ENCODE measurements around the gene NKD1. TPM values are rescaled to one million over a fixed set of nuclear protein-coding genes. Genes with fewer than 3 reads are reported as not detected.

Gene NKD1
- total RNA-seq, 2 experiments from 2014 or later: 0.04 to 0.06 TPM

GRCh38 chr16:50662306-50662940 is 114.2 kb downstream of the NKD1 start:
- intact Hi-C loops (cut with micrococcal nuclease; ENCODE audit: unreplicated experiment): no loop called here
- DNase-seq (ENCODE audit: low spot score): no peak
- H3K36me3 ChIP-seq (ENCODE audit: insufficient read depth, low read length): no peaks in the 10 kb centered on the region
- no peaks in the 10 kb centered on the region for H3K9me3 ChIP-seq (ENCODE audit: low read length)
- TF ChIP-seq CTCF (conservative IDR thresholded peaks at IDR 0.05; ENCODE audit: low read length) (no peak), EZH2phosphoT487 (IDR thresholded peaks at IDR 0.05; ENCODE audit: borderline replicate concordance, low read depth, low read length) (no peak)
- no peak overlapping the region for H2AFZ ChIP-seq (ENCODE audit: low read length)
- H4K20me1 ChIP-seq (ENCODE audit: insufficient read depth, low read length): no peaks in the 10 kb centered on the region
- no peak overlapping the region for H3K4me2 ChIP-seq (ENCODE audit: low read length)
- POLR2A ChIA-PET: interaction anchor here (1.2 kb wide), 1 partner anchor 16 kb away, joined by 4 read pairs; no protein-coding TSS in a partner anchor
- no TSS peak for BruUV-seq (replicated peaks)
- H3K9me2 ChIP-seq (ENCODE audit: insufficient read depth, low read length): no peaks in the 10 kb centered on the region
- no peak overlapping the region for H3K4me3 ChIP-seq (ENCODE audit: low read depth, low read length, poor library complexity, severe bottlenecking)
- no peaks in the 10 kb centered on the region for H3K79me2 ChIP-seq (ENCODE audit: insufficient read depth, low read depth, low read length)
- CTCF ChIA-PET (ENCODE audit: unreplicated experiment): interaction anchor here (0.6 kb wide), 1 partner anchor 84 kb away, joined by 3 read pairs; no protein-coding TSS in a partner anchor
- H3K27ac ChIP-seq (ENCODE audit: low read depth, low read length, poor library complexity, severe bottlenecking): no peak overlapping the region
- H3K4me1 ChIP-seq (ENCODE audit: insufficient read depth, low read length, poor library complexity, severe bottlenecking): no peaks in the 10 kb centered on the region

GRCh38 chr16:50664270-50664669 is 116.1 kb downstream of the NKD1 start:
- no peaks in the 10 kb centered on the region for H4K20me1 ChIP-seq (ENCODE audit: insufficient read depth, low read length)
- ChIA-PET CTCF (ENCODE audit: unreplicated experiment) (interaction anchor here (0.7 kb wide), 1 partner anchor 11 kb away, joined by 3 read pairs; no protein-coding TSS in a partner anchor), POLR2A (no interaction called here)
- no peaks in the 10 kb centered on the region for H3K9me3 ChIP-seq (ENCODE audit: low read length)
- BruUV-seq (replicated peaks): no TSS peak
- H3K79me2 ChIP-seq (ENCODE audit: insufficient read depth, low read depth, low read length): no peaks in the 10 kb centered on the region
- no peaks in the 10 kb centered on the region for H3K4me1 ChIP-seq (ENCODE audit: insufficient read depth, low read length, poor library complexity, severe bottlenecking)
- H3K9me2 ChIP-seq (ENCODE audit: insufficient read depth, low read length): no peaks in the 10 kb centered on the region
- no peaks in the 10 kb centered on the region for H3K36me3 ChIP-seq (ENCODE audit: insufficient read depth, low read length)
- DNase-seq (ENCODE audit: low spot score): no peak
- no peak overlapping the region for H2AFZ ChIP-seq (ENCODE audit: low read length)
- H3K4me2 ChIP-seq (ENCODE audit: low read length): no peak overlapping the region
- H3K4me3 ChIP-seq (ENCODE audit: low read depth, low read length, poor library complexity, severe bottlenecking): no peak overlapping the region
- TF ChIP-seq EZH2phosphoT487 (IDR thresholded peaks at IDR 0.05; ENCODE audit: borderline replicate concordance, low read depth, low read length): no peak
- no peak for TF ChIP-seq CTCF (conservative IDR thresholded peaks at IDR 0.05; ENCODE audit: low read length)
- no peak overlapping the region for H3K27ac ChIP-seq (ENCODE audit: low read depth, low read length, poor library complexity, severe bottlenecking)
- intact Hi-C loops (cut with micrococcal nuclease; ENCODE audit: unreplicated experiment): no loop called here

- Histone ChIP-seq H3K4me3 (ENCODE audit: low read depth, low read length, poor library complexity, severe bottlenecking) (no peak overlapping the region), H3K4me2 (ENCODE audit: low read length) (peak overlapping the region; percentile 50; the same call in 1 of the 2 replicates), H3K36me3 (ENCODE audit: insufficient read depth, low read length) (no peaks in the 10 kb centered on the region), H3K9me3 (ENCODE audit: low read length) (no peaks in the 10 kb centered on the region), H3K9me2 (ENCODE audit: insufficient read depth, low read length) (no peaks in the 10 kb centered on the region), H2AFZ (ENCODE audit: low read length) (no peak overlapping the region), H3K4me1 (ENCODE audit: insufficient read depth, low read length, poor library complexity, severe bottlenecking) (no peaks in the 10 kb centered on the region), H3K27ac (ENCODE audit: low read depth, low read length, poor library complexity, severe bottlenecking) (no peak overlapping the region), H4K20me1 (ENCODE audit: insufficient read depth, low read length) (no peaks in the 10 kb centered on the region), H3K79me2 (ENCODE audit: insufficient read depth, low read depth, low read length) (no peaks in the 10 kb centered on the region)
- TF ChIP-seq EZH2phosphoT487 (IDR thresholded peaks at IDR 0.05; ENCODE audit: borderline replicate concordance, low read depth, low read length) (no peak), CTCF (conservative IDR thresholded peaks at IDR 0.05; ENCODE audit: low read length) (peak; percentile 84)
- intact Hi-C loops (cut with micrococcal nuclease; ENCODE audit: unreplicated experiment): no loop called here
- DNase-seq (ENCODE audit: low spot score): peak; percentile 54
- ChIA-PET CTCF (ENCODE audit: unreplicated experiment) (no interaction called here), POLR2A (no interaction called here)
- BruUV-seq (replicated peaks): no TSS peak
These were observed 117.1 kb downstream of the NKD1 start for GRCh38 chr16:50665128-50665878.
